NCI-H146 treated with DMSO at 0.1 percent for 48 hours (cell line): Measurements from ENCODE around the gene OR51M1.

Experiments used
- DNase-seq: peaks from one replicate; lab custom pipeline; 2025; ENCODE audit not compliant: unreplicated experiment; lab: John Stamatoyannopoulos, UW

OR51M1 gene

GRCh38 chr11:5384335-5384734 is 723 bp downstream of the OR51M1 start:
- DNase-seq: no peak

- no peak for DNase-seq
Observed at GRCh38 chr11:5390210-5390609, 6.6 kb downstream of the OR51M1 start.

- no peak for DNase-seq
Observed at GRCh38 chr11:5394091-5394490, 10.5 kb downstream of the OR51M1 start.

GRCh38 chr11:5398936-5399335 is 15.3 kb downstream of the OR51M1 start:
- DNase-seq: no peak

GRCh38 chr11:5405173-5405572 is 21.6 kb downstream of the OR51M1 start:
- DNase-seq: no peak

GRCh38 chr11:5420993-5421392 is 37.4 kb downstream of the OR51M1 start:
- no peak for DNase-seq

- no peak for DNase-seq
Observed at GRCh38 chr11:5421811-5422210, 38.2 kb downstream of the OR51M1 start, which contains the start of gene OR51Q1. Gene OR51Q1, plus strand, starts transcription at chr11:5422111. Its CDS starts 90 bp downstream, at chr11:5422201.

GRCh38 chr11:5423131-5423530 is 39.5 kb downstream of the OR51M1 start:
- DNase-seq: no peak

GRCh38 chr11:5441414-5441813 is 57.8 kb downstream of the OR51M1 start, which contains the start of gene OR51I1:
Gene OR51I1, minus strand, starts transcription at chr11:5441514. Its CDS starts 0 bp downstream, at chr11:5441514.
- no peak for DNase-seq
